Measurements from ENCODE around the gene GASK1A.

Gene GASK1A

GRCh38 chr3:42979044-42979972, at the start of gene GASK1A:
TSS of gene GASK1A (plus strand) at chr3:42979311. CDS start at chr3:42979643, 332 bp downstream.
- Histone ChIP-seq H3K4me2 (ENCODE audit: low read length) (no peak within 1 kb of the TSS), H3K4me3 (ENCODE audit: low read length) (no peak within 1 kb of the TSS), H3K79me2 (ENCODE audit: low read length) (no peaks in the 10 kb centered on the region), H3K4me1 (ENCODE audit: low read length) (no peaks in the 10 kb centered on the region), H3K9me3 (ENCODE audit: insufficient read depth, low read length) (peaks cover 9% of the 10 kb centered on the region; the same call in 1 of the 2 replicates), H3K36me3 (replicated peaks; ENCODE audit: low read depth, low read length) (no peaks in the 10 kb centered on the region), H3K27ac (ENCODE audit: low read length) (no peak within 1 kb of the TSS), H3K9ac (ENCODE audit: low read length) (no peak within 1 kb of the TSS), H2AFZ (ENCODE audit: low read depth, low read length) (no peak within 1 kb of the TSS), H3K27me3 (ENCODE audit: low read depth, low read length) (no peaks in the 10 kb centered on the region), H4K20me1 (ENCODE audit: insufficient read depth, low read length) (no peaks in the 10 kb centered on the region)
- TF ChIP-seq CTCF (IDR thresholded peaks at IDR 0.05; ENCODE audit: low read depth, low read length) (no peak), EZH2phosphoT487 (IDR thresholded peaks at IDR 0.05; ENCODE audit: low read depth) (no peak)

GRCh38 chr3:42934111-42934510, 45.0 kb upstream of the GASK1A start:
- TF ChIP-seq CTCF (IDR thresholded peaks at IDR 0.05; ENCODE audit: low read depth, low read length) (no peak), EZH2phosphoT487 (IDR thresholded peaks at IDR 0.05; ENCODE audit: low read depth) (no peak)
- Histone ChIP-seq H3K27me3 (ENCODE audit: low read depth, low read length) (peaks cover 7% of the 10 kb centered on the region; the same call in 1 of the 2 replicates), H3K9me3 (ENCODE audit: insufficient read depth, low read length) (no peaks in the 10 kb centered on the region), H4K20me1 (ENCODE audit: insufficient read depth, low read length) (no peaks in the 10 kb centered on the region), H3K4me1 (ENCODE audit: low read length) (no peaks in the 10 kb centered on the region), H3K4me2 (ENCODE audit: low read length) (no peak overlapping the region), H3K9ac (ENCODE audit: low read length) (no peak overlapping the region), H3K36me3 (replicated peaks; ENCODE audit: low read depth, low read length) (no peaks in the 10 kb centered on the region), H3K4me3 (ENCODE audit: low read length) (no peak overlapping the region), H3K27ac (ENCODE audit: low read length) (no peak overlapping the region), H3K79me2 (ENCODE audit: low read length) (no peaks in the 10 kb centered on the region), H2AFZ (ENCODE audit: low read depth, low read length) (no peak overlapping the region)

GRCh38 chr3:42934910-42935309, 44.2 kb upstream of the GASK1A start:
- Histone ChIP-seq H4K20me1 (ENCODE audit: insufficient read depth, low read length) (no peaks in the 10 kb centered on the region), H3K4me2 (ENCODE audit: low read length) (no peak overlapping the region), H3K27me3 (ENCODE audit: low read depth, low read length) (peaks cover 10% of the 10 kb centered on the region; the same call in 1 of the 2 replicates), H3K79me2 (ENCODE audit: low read length) (no peaks in the 10 kb centered on the region), H3K36me3 (replicated peaks; ENCODE audit: low read depth, low read length) (no peaks in the 10 kb centered on the region), H2AFZ (ENCODE audit: low read depth, low read length) (no peak overlapping the region), H3K4me1 (ENCODE audit: low read length) (no peaks in the 10 kb centered on the region), H3K4me3 (ENCODE audit: low read length) (no peak overlapping the region), H3K9me3 (ENCODE audit: insufficient read depth, low read length) (no peaks in the 10 kb centered on the region), H3K27ac (ENCODE audit: low read length) (no peak overlapping the region), H3K9ac (ENCODE audit: low read length) (no peak overlapping the region)
- TF ChIP-seq CTCF (IDR thresholded peaks at IDR 0.05; ENCODE audit: low read depth, low read length): no peak
- TF ChIP-seq EZH2phosphoT487 (IDR thresholded peaks at IDR 0.05; ENCODE audit: low read depth): no peak

- no peaks in the 10 kb centered on the region for H4K20me1 ChIP-seq (ENCODE audit: insufficient read depth, low read length)
- no peaks in the 10 kb centered on the region for H3K79me2 ChIP-seq (ENCODE audit: low read length)
- no peak overlapping the region for H3K4me2 ChIP-seq (ENCODE audit: low read length)
- H2AFZ ChIP-seq (ENCODE audit: low read depth, low read length): no peak overlapping the region
- peaks cover 10% of the 10 kb centered on the region; the same call in 1 of the 2 replicates for H3K27me3 ChIP-seq (ENCODE audit: low read depth, low read length)
- H3K4me1 ChIP-seq (ENCODE audit: low read length): no peaks in the 10 kb centered on the region
- no peaks in the 10 kb centered on the region for H3K9me3 ChIP-seq (ENCODE audit: insufficient read depth, low read length)
- H3K4me3 ChIP-seq (ENCODE audit: low read length): no peak overlapping the region
- no peaks in the 10 kb centered on the region for H3K36me3 ChIP-seq (replicated peaks; ENCODE audit: low read depth, low read length)
- no peak overlapping the region for H3K27ac ChIP-seq (ENCODE audit: low read length)
- H3K9ac ChIP-seq (ENCODE audit: low read length): no peak overlapping the region
- no peak for TF ChIP-seq EZH2phosphoT487 (IDR thresholded peaks at IDR 0.05; ENCODE audit: low read depth)
- no peak for TF ChIP-seq CTCF (IDR thresholded peaks at IDR 0.05; ENCODE audit: low read depth, low read length)
Measured at GRCh38 chr3:42935472-42935871, 43.6 kb upstream of the GASK1A start.

Measured in OCI-LY3 (cell line).